Naive thymus-derived CD4-positive, alpha-beta T cell (primary cell): ENCODE data around the gene FKBP5. TPM values are rescaled to one million over a fixed set of nuclear protein-coding genes. Genes with fewer than 3 reads are reported as not detected.

ENCODE experiments used
- ATAC-seq: fragments of 150-1000 bp; cut with Tn5 transposase; 2 replicates; pipeline ENCODE4 v1.10.0; 2021; ENCODE audit warnings: mild to moderate bottlenecking, moderate library complexity
- CTCF ChIA-PET: fragments of 350-600 bp; sonication (Branson Sonifier 250); formaldehyde crosslinking; loops from one replicate; lab custom pipeline; 2021; ENCODE audit warnings: antibody characterized with exemption; lab: Charles Lee
- POLR2A ChIA-PET: fragments of 350-600 bp; sonication (Branson Sonifier 250); formaldehyde crosslinking; loops from one replicate; lab custom pipeline; 2021; ENCODE audit warnings: antibody characterized with exemption, inconsistent platforms; lab: Charles Lee
- DNase-seq, 9 donors: peaks; one replicate each; pipeline versions ENCODE4 v3.0.0 to v3.0.0-alpha.2; 2020 to 2022; ENCODE audit warnings: mixed read lengths in 1 of 9
- H3K27ac ChIP-seq: one replicate; pipeline ENCODE4 v1.7.0; 2013; ENCODE audit warnings: mild to moderate bottlenecking, low read depth, low read length, moderate library complexity
- H3K27me3 ChIP-seq, 2 donors: one replicate each; pipeline ENCODE4 v1.7.0; 2013; ENCODE audit warnings: low read length in 2 of 2, mild to moderate bottlenecking in 2 of 2, moderate library complexity in 2 of 2; ENCODE audit not compliant: control insufficient read depth in 2 of 2, insufficient read depth in 2 of 2
- H3K36me3 ChIP-seq, 3 experiments: 1 replicate in 2 of 3; 2 replicates in 1 of 3; pipeline ENCODE4 v1.7.0; 2013; ENCODE audit warnings: low read length in 3 of 3, mild to moderate bottlenecking in 3 of 3, moderate library complexity in 1 of 3; ENCODE audit not compliant: insufficient read depth in 3 of 3, control insufficient read depth in 2 of 3
- H3K4me1 ChIP-seq, 2 donors: one replicate each; pipeline ENCODE4 v1.7.0; 2013; ENCODE audit warnings: low read length in 2 of 2, mild to moderate bottlenecking in 2 of 2, moderate library complexity in 1 of 2; ENCODE audit not compliant: control insufficient read depth in 2 of 2, insufficient read depth in 2 of 2
- H3K4me3 ChIP-seq: 2 replicates; pipeline ENCODE4 v1.7.0; 2013; ENCODE audit warnings: mild to moderate bottlenecking, low read length
- H3K9me3 ChIP-seq, 3 experiments: 1 replicate in 2 of 3; 2 replicates in 1 of 3; pipeline ENCODE4 v1.7.0; 2013; ENCODE audit warnings: low read length in 3 of 3; ENCODE audit not compliant: control insufficient read depth in 2 of 3
- H3K27ac Mint-ChIP-seq, 9 donors: one replicate each; pipeline ENCODE4 v1.8.0; 2020 to 2022; ENCODE audit warnings: mixed read lengths in 9 of 9, mild to moderate bottlenecking in 8 of 9, moderate library complexity in 5 of 9, inconsistent platforms in 2 of 9
- H3K27me3 Mint-ChIP-seq, 5 donors: one replicate each; pipeline ENCODE4 v1.8.0; 2021 to 2022; ENCODE audit warnings: mixed read lengths in 5 of 5, mild to moderate bottlenecking in 1 of 5
- H3K36me3 Mint-ChIP-seq, 5 donors: one replicate each; pipeline ENCODE4 v1.8.0; 2020 to 2022; ENCODE audit warnings: mixed read lengths in 5 of 5, mild to moderate bottlenecking in 3 of 5, inconsistent platforms in 1 of 5
- H3K4me1 Mint-ChIP-seq, 7 donors: one replicate each; pipeline ENCODE4 v1.8.0; 2020 to 2022; ENCODE audit warnings: mixed read lengths in 7 of 7, mild to moderate bottlenecking in 3 of 7, inconsistent platforms in 1 of 7
- H3K4me3 Mint-ChIP-seq, 10 donors: one replicate each; pipeline ENCODE4 v1.8.0; 2020 to 2022; ENCODE audit warnings: mild to moderate bottlenecking in 10 of 10, mixed read lengths in 10 of 10, moderate library complexity in 6 of 10, inconsistent platforms in 2 of 10
- H3K9me3 Mint-ChIP-seq, 11 donors: one replicate each; pipeline ENCODE4 v1.8.0; 2020 to 2022; ENCODE audit warnings: mixed read lengths in 11 of 11, mild to moderate bottlenecking in 4 of 11, inconsistent platforms in 1 of 11, moderate library complexity in 1 of 11
- intact Hi-C, 2 donors: fragments of 100-400 bp; cut with micrococcal nuclease; formaldehyde crosslinking; loops; one replicate each; pipeline ENCODE4 v1.15.1; 2023
- polyA plus RNA-seq, 2 donors: library from polyadenylated mRNA; unstranded; fragments of 300-500 nt; fragmentation: Illumina TruSeq; gene quantifications; one replicate each; pipeline ENCODE4 v1.2.3, GENCODE V29; 2021
- total RNA-seq, 6 experiments: library from RNA in 5 of 6; stranded (reverse) in 5 of 6; gene quantifications; 1 replicate in 5 of 6; 2 replicates in 1 of 6; pipeline ENCODE4 v1.2.3 and lab custom pipeline; 2021 to 2026

Gene FKBP5
- total and polyA plus RNA-seq, 7 experiments from 2014 or later: 56.7 to 324 (median 80.2) TPM

- Histone ChIP-seq H3K9me3 (no peaks in the 10 kb centered on the region), H3K27ac (no peak overlapping the region), H3K4me3 (no peak overlapping the region), H3K4me1 (peaks cover 5 to 50% of the 10 kb centered on the region in 2 donors), H3K27me3 (no peaks in the 10 kb centered on the region), H3K36me3 (peaks cover 0 to 7% (median 0%) of the 10 kb centered on the region in 3 experiments)
- ChIA-PET CTCF (interaction anchor here (0.6 to 2.4 kb wide), 3 partner anchors 43 to 90 kb away, joined by 4 to 6 read pairs (median 5); no protein-coding TSS in a partner anchor), POLR2A (interaction anchor here (1.1 to 2.1 kb wide), 3 partner anchors 9 to 16 kb away, joined by 3 to 4 read pairs (median 4); no protein-coding TSS in a partner anchor)
- Mint-ChIP-seq H3K27ac (peak overlapping the region in 8 of 9 donors; percentile 12 to 90 (median 62)), H3K4me1 (peaks cover 29 to 89% (median 79%) of the 10 kb centered on the region in 7 donors), H3K36me3 (peaks cover 5 to 47% (median 26%) of the 10 kb centered on the region in 5 donors), H3K9me3 (peaks cover 0 to 3% (median 0%) of the 10 kb centered on the region in 11 donors), H3K4me3 (peak overlapping the region in 6 of 10 donors; percentile 4 to 66 (median 56)), H3K27me3 (no peaks in the 10 kb centered on the region)
- intact Hi-C loops: loop anchor here in 1 of 2 donors (1.0 kb wide), 1 partner anchor 8 kb away; no protein-coding TSS in a partner anchor
- DNase-seq (no peak), ATAC-seq (no peak)
These were observed 41.3 kb downstream of the FKBP5 start for GRCh38 chr6:35647400-35647799.

- no peak for ATAC-seq
- Histone ChIP-seq H3K36me3 (peaks cover 5 to 30% (median 8%) of the 10 kb centered on the region in 3 experiments), H3K27me3 (no peaks in the 10 kb centered on the region), H3K27ac (peak overlapping the region; percentile 32), H3K4me3 (no peak overlapping the region), H3K4me1 (peaks cover 5 to 48% of the 10 kb centered on the region in 2 donors), H3K9me3 (no peaks in the 10 kb centered on the region)
- ChIA-PET CTCF (interaction anchor here (0.8 to 4.7 kb wide), 9 partner anchors 10 to 94 kb away, joined by 3 to 16 read pairs (median 4); partner anchors contain the start of genes ARMC12 and FKBP5), POLR2A (interaction anchor here (0.7 to 2.3 kb wide), 9 partner anchors 13 to 395 kb away, joined by 3 to 10 read pairs (median 4); no protein-coding TSS in a partner anchor)
- H3K27me3 Mint-ChIP-seq: no peaks in the 10 kb centered on the region
- intact Hi-C loops: no loop called here
- peaks cover 30 to 83% (median 80%) of the 10 kb centered on the region in 7 donors for H3K4me1 Mint-ChIP-seq
- no peak for DNase-seq
- H3K36me3 Mint-ChIP-seq: peaks cover 5 to 58% (median 28%) of the 10 kb centered on the region in 5 donors
- peak overlapping the region; percentile 26 to 93 (median 77) for H3K27ac Mint-ChIP-seq
- H3K4me3 Mint-ChIP-seq: peak overlapping the region in 5 of 10 donors; percentile 4 to 58 (median 40)
- peaks cover 0 to 3% (median 0%) of the 10 kb centered on the region in 11 donors for H3K9me3 Mint-ChIP-seq
These were observed 45.6 kb downstream of the FKBP5 start for GRCh38 chr6:35643162-35643535.

GRCh38 chr6:35642471-35643161 is 46.1 kb downstream of the FKBP5 start:
- H3K36me3 Mint-ChIP-seq: peaks cover 5 to 62% (median 28%) of the 10 kb centered on the region in 5 donors
- POLR2A ChIA-PET: interaction anchor here (0.7 to 2.3 kb wide), 11 partner anchors 13 to 395 kb away, joined by 3 to 10 read pairs (median 4); partner anchors contain the start of gene ARMC12
- H3K27ac ChIP-seq: peak overlapping the region; percentile 32
- ATAC-seq (peak; percentile 84), DNase-seq (peak in 6 of 9 donors; percentile 28 to 70 (median 44))
- no peak overlapping the region for H3K4me3 ChIP-seq
- H3K27me3 ChIP-seq: no peaks in the 10 kb centered on the region
- H3K27ac Mint-ChIP-seq: peak overlapping the region; percentile 26 to 93 (median 77)
- H3K4me1 ChIP-seq: peaks cover 5 to 48% of the 10 kb centered on the region in 2 donors
- intact Hi-C loops: no loop called here
- peaks cover 0 to 3% (median 0%) of the 10 kb centered on the region in 11 donors for H3K9me3 Mint-ChIP-seq
- H3K4me1 Mint-ChIP-seq: peaks cover 30 to 83% (median 81%) of the 10 kb centered on the region in 7 donors
- CTCF ChIA-PET: interaction anchor here (0.6 to 4.7 kb wide), 15 partner anchors 10 to 94 kb away, joined by 3 to 16 read pairs (median 4); partner anchors contain the start of genes ARMC12 and FKBP5
- H3K27me3 Mint-ChIP-seq: no peaks in the 10 kb centered on the region
- peak overlapping the region in 6 of 10 donors; percentile 6 to 57 (median 24) for H3K4me3 Mint-ChIP-seq
- no peaks in the 10 kb centered on the region for H3K9me3 ChIP-seq
- H3K36me3 ChIP-seq: peaks cover 5 to 30% (median 8%) of the 10 kb centered on the region in 3 experiments

GRCh38 chr6:35640017-35640664 is 48.6 kb downstream of the FKBP5 start:
- CTCF ChIA-PET: interaction anchor here (0.8 to 2.8 kb wide), 4 partner anchors 16 to 97 kb away, joined by 3 to 16 read pairs (median 5); partner anchors contain the start of gene ARMC12
- Mint-ChIP-seq H3K4me3 (peak overlapping the region in 1 of 10 donors; percentile 10), H3K4me1 (peaks cover 20 to 77% (median 75%) of the 10 kb centered on the region in 7 donors), H3K9me3 (peaks cover 0 to 3% (median 0%) of the 10 kb centered on the region in 11 donors), H3K36me3 (peaks cover 10 to 59% (median 38%) of the 10 kb centered on the region in 5 donors), H3K27me3 (no peaks in the 10 kb centered on the region), H3K27ac (peak overlapping the region; percentile 50 to 86 (median 74))
- intact Hi-C loops: no loop called here
- Histone ChIP-seq H3K4me3 (no peak overlapping the region), H3K27me3 (no peaks in the 10 kb centered on the region), H3K36me3 (peaks cover 16 to 40% (median 17%) of the 10 kb centered on the region in 3 experiments), H3K27ac (no peak overlapping the region), H3K9me3 (no peaks in the 10 kb centered on the region), H3K4me1 (peaks cover 5 to 49% of the 10 kb centered on the region in 2 donors)
- DNase-seq (no peak), ATAC-seq (no peak)
- POLR2A ChIA-PET: interaction anchor here (0.6 to 1.7 kb wide), 3 partner anchors 47 to 87 kb away, joined by 3 to 5 read pairs (median 3); no protein-coding TSS in a partner anchor

- ATAC-seq: no peak
- Mint-ChIP-seq H3K4me1 (peaks cover 21 to 72% (median 71%) of the 10 kb centered on the region in 7 donors), H3K36me3 (peaks cover 8 to 57% (median 36%) of the 10 kb centered on the region in 5 donors), H3K27me3 (no peaks in the 10 kb centered on the region), H3K4me3 (peak overlapping the region in 3 of 10 donors; percentile 30 to 39 (median 37)), H3K9me3 (peaks cover 0 to 2% (median 0%) of the 10 kb centered on the region in 11 donors), H3K27ac (peak overlapping the region in 8 of 9 donors; percentile 27 to 86 (median 70))
- CTCF ChIA-PET: interaction anchor here (2.8 kb wide), 1 partner anchor 98 kb away, joined by 16 read pairs; the partner anchor contains the start of gene ARMC12
- H3K9me3 ChIP-seq: no peaks in the 10 kb centered on the region
- H3K4me1 ChIP-seq: peaks cover 5 to 42% of the 10 kb centered on the region in 2 donors
- intact Hi-C loops: loop anchor here (1.0 to 5.0 kb wide), 2 partner anchors 9 to 39 kb away; no protein-coding TSS in a partner anchor
- no peaks in the 10 kb centered on the region for H3K27me3 ChIP-seq
- peaks cover 16 to 51% (median 17%) of the 10 kb centered on the region in 3 experiments for H3K36me3 ChIP-seq
- DNase-seq: no peak
- POLR2A ChIA-PET: interaction anchor here (0.9 to 1.3 kb wide), 3 partner anchors 8 to 38 kb away, joined by 3 to 4 read pairs (median 3); no protein-coding TSS in a partner anchor
- H3K27ac ChIP-seq: peak overlapping the region; percentile 7
- no peak overlapping the region for H3K4me3 ChIP-seq
These were observed 50.0 kb downstream of the FKBP5 start for GRCh38 chr6:35638679-35639078.
